HepG2 (cell line): ENCODE data around the gene ZNF638. TPM values are rescaled to one million over a fixed set of nuclear protein-coding genes. Genes with fewer than 3 reads are reported as not detected.
A peak's percentile ranks its signal among the peaks of the same experiment; 100 is the strongest.

Source experiments
- BRCA1 ChIP-seq: sonication (generic); formaldehyde crosslinking; IDR thresholded peaks from 2 replicates; pipeline ENCODE4 v1.4.0; 2020; ENCODE audit warnings: missing genetic modification reagents
- FOXA3 ChIP-seq: IDR thresholded peaks from 2 replicates; pipeline ENCODE4 v1.6.1; 2016; ENCODE audit warnings: missing genetic modification reagents, missing compliant biosample characterization
- HES4 ChIP-seq: sonication (generic); formaldehyde crosslinking; IDR thresholded peaks from 2 replicates; pipeline ENCODE4 v1.9.0; 2021; ENCODE audit warnings: mild to moderate bottlenecking, missing genetic modification reagents, borderline replicate concordance
- HNRNPK ChIP-seq: fragments of 200-400 bp; formaldehyde crosslinking; IDR thresholded peaks from 2 replicates; pipeline ENCODE4 v1.6.1; 2018; ENCODE audit warnings: low read length, low read depth, moderate library complexity, mild to moderate bottlenecking; ENCODE audit not compliant: poor library complexity, severe bottlenecking
- MAFF ChIP-seq: IDR thresholded peaks from 2 replicates; pipeline ENCODE4 v1.6.1; 2011; ENCODE audit warnings: low read depth, low read length, improper control_type of control experiment
- SIN3B ChIP-seq: fragments of 150-350 bp; IDR thresholded peaks from 2 replicates; pipeline ENCODE4 v1.6.1; 2014; ENCODE audit warnings: low read length
- SNAPC2 ChIP-seq: sonication (generic); formaldehyde crosslinking; IDR thresholded peaks from 2 replicates; pipeline ENCODE4 v1.8.1; 2022; ENCODE audit warnings: mild to moderate bottlenecking, missing genetic modification reagents
- ZFP36L1 ChIP-seq: sonication (generic); formaldehyde crosslinking; IDR thresholded peaks from 2 replicates; pipeline ENCODE4 v1.8.0; 2022; ENCODE audit warnings: mild to moderate bottlenecking, missing genetic modification reagents, moderate library complexity
- ZNF160 ChIP-seq: sonication (generic); formaldehyde crosslinking; IDR thresholded peaks from 2 replicates; pipeline ENCODE4 v1.8.0; 2022; ENCODE audit warnings: mild to moderate bottlenecking, inconsistent platforms, missing genetic modification reagents
- ZNF547 ChIP-seq: sonication (generic); formaldehyde crosslinking; IDR thresholded peaks from 2 replicates; pipeline ENCODE4 v1.5.1; 2020; ENCODE audit warnings: mild to moderate bottlenecking, missing genetic modification reagents
- ZNF790 ChIP-seq: sonication (generic); formaldehyde crosslinking; IDR thresholded peaks from 2 replicates; pipeline ENCODE4 v1.8.0; 2022; ENCODE audit warnings: missing genetic modification reagents, mild to moderate bottlenecking, borderline replicate concordance
- polyA plus RNA-seq, 8 experiments: library from polyadenylated mRNA; depleted of rRNA in 3 of 8; stranded (reverse) in 7 of 8; unstranded in 1 of 8; fragments of >200 nt; fragmentation: Illumina TruSeq in 4 of 8; extraction: Trizol in 4 of 8; gene quantifications; 2 replicates each; pipeline versions ENCODE4 v1.2.1 to v1.2.3, GENCODE V29; 2011 to 2016; ENCODE audit warnings: low read depth in 4 of 8, missing spikeins in 1 of 8, mixed read lengths in 1 of 8; ENCODE audit not compliant: insufficient read depth in 1 of 8
- total RNA-seq, 5 experiments: library from RNA; depleted of rRNA; stranded (reverse); fragments of >200 nt; fragmentation: Illumina TruSeq; extraction: Trizol; gene quantifications; 2 replicates each; pipeline ENCODE4 v1.2.3, GENCODE V29; 2016; ENCODE audit warnings: low read depth in 1 of 5
- TF ChIP-seq, protein P1 (sequence below): IDR thresholded peaks from 2 replicates; pipeline ENCODE4 v1.6.1; 2016; ENCODE audit warnings: missing compliant biosample characterization, missing genetic modification reagents, borderline replicate concordance
- TF ChIP-seq, protein P2 (sequence below): sonication (generic); formaldehyde crosslinking; IDR thresholded peaks from 2 replicates; pipeline ENCODE4 v1.8.0; 2022; ENCODE audit warnings: missing genetic modification reagents, mild to moderate bottlenecking, inconsistent platforms, borderline replicate concordance
- TF ChIP-seq, protein P3 (sequence below), 2 experiments: fragments of 450-650 bp in 1 of 2; sonication (generic) in 1 of 2; formaldehyde crosslinking in 1 of 2; IDR thresholded peaks; 2 replicates each; pipeline versions ENCODE4 v1.6.1 to v1.8.0; 2016 to 2022; ENCODE audit warnings: antibody characterized with exemption in 1 of 2, mild to moderate bottlenecking in 1 of 2, missing genetic modification reagents in 1 of 2
- TF ChIP-seq, protein P4 (sequence below): sonication (generic); formaldehyde crosslinking; IDR thresholded peaks from 2 replicates; pipeline ENCODE4 v1.5.1; 2020; ENCODE audit warnings: mild to moderate bottlenecking, missing genetic modification reagents, moderate library complexity

The ZNF638 gene
- total and polyA plus RNA-seq, 2 of the 13 experiments (the other 11 are each of a cell fraction or from before 2014, with no cell fraction given) = 92.7 to 144 TPM

DNA sequence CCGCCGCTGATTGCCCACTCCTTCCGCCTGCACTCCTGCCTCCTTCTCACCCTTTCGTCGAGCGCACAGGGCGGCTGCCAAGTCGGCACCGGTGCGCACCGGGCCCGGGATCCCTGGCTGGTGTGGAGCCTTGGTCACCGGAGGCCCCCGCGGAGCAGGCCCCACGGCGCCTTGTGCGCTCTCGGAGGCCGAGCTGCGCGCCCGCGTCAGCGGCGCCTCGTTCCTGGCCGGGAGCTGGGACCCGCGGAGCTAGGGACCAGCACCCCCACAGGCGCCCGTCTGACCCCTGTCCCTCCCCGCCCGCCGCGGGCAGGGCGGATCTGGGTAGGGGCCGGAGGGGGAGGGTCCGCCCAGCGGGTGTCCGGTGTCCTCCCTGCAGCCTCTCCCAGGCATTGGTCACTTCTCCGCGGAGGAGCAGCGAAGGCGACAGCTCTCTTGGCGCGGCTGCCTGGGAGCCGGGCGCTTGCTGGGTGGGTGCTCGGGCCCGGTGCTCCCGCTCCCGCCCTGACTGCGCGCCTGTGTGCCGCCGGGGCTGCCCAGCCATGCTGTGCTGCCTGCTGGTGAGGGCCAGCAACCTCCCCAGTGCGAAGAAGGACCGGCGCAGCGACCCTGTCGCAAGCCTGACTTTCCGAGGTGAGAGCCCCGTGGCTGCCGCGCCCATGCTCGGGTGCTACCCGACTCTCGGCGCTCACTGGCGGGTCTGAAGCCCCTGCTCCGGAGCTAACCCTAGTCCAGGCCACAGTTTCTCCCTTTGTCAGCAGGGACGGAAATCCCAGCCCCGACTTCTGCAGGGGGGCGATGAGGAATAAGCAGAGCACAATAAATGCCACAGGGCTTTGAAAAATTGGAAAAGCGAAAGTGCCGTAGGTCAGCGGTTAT, 135.0 kb downstream of the ZNF638 start (continued):
- TF ChIP-seq HES4 (no peak), BRCA1 (no peak), ZNF547 (CRISPR knock-in tag) (no peak), FOXA3 (no peak), ZFP36L1 (CRISPR knock-in tag) (no peak), ZNF790 (CRISPR knock-in tag) (no peak), HNRNPK (peak; percentile 27), SIN3B (no peak), ZNF160 (0 out of 2 replicates have a peak, but pooled peaks have one; percentile 43), SNAPC2 (no peak), MAFF (0 out of 2 replicates have a peak, but pooled peaks have one; percentile 11)
- TF ChIP-seq, protein P1, sequence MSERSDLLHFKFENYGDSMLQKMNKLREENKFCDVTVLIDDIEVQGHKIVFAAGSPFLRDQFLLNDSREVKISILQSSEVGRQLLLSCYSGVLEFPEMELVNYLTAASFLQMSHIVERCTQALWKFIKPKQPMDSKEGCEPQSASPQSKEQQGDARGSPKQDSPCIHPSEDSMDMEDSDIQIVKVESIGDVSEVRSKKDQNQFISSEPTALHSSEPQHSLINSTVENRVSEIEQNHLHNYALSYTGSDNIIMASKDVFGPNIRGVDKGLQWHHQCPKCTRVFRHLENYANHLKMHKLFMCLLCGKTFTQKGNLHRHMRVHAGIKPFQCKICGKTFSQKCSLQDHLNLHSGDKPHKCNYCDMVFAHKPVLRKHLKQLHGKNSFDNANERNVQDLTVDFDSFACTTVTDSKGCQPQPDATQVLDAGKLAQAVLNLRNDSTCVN = no peak
- TF ChIP-seq, protein P2, sequence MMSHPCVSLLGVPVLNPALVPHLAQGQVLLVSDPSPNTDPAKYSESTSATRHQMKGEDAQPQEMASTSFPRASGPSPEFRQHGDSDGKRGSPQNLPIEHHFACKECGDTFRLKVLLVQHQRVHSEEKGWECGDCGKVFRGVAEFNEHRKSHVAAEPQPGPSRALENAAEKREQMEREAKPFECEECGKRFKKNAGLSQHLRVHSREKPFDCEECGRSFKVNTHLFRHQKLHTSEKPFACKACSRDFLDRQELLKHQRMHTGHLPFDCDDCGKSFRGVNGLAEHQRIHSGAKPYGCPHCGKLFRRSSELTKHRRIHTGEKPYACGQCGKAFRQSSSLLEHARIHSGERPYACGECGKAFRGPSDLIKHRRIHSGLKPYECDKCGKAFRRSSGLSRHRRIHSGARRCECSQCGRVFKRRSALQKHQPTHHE = no peak
- TF ChIP-seq, protein P3, sequence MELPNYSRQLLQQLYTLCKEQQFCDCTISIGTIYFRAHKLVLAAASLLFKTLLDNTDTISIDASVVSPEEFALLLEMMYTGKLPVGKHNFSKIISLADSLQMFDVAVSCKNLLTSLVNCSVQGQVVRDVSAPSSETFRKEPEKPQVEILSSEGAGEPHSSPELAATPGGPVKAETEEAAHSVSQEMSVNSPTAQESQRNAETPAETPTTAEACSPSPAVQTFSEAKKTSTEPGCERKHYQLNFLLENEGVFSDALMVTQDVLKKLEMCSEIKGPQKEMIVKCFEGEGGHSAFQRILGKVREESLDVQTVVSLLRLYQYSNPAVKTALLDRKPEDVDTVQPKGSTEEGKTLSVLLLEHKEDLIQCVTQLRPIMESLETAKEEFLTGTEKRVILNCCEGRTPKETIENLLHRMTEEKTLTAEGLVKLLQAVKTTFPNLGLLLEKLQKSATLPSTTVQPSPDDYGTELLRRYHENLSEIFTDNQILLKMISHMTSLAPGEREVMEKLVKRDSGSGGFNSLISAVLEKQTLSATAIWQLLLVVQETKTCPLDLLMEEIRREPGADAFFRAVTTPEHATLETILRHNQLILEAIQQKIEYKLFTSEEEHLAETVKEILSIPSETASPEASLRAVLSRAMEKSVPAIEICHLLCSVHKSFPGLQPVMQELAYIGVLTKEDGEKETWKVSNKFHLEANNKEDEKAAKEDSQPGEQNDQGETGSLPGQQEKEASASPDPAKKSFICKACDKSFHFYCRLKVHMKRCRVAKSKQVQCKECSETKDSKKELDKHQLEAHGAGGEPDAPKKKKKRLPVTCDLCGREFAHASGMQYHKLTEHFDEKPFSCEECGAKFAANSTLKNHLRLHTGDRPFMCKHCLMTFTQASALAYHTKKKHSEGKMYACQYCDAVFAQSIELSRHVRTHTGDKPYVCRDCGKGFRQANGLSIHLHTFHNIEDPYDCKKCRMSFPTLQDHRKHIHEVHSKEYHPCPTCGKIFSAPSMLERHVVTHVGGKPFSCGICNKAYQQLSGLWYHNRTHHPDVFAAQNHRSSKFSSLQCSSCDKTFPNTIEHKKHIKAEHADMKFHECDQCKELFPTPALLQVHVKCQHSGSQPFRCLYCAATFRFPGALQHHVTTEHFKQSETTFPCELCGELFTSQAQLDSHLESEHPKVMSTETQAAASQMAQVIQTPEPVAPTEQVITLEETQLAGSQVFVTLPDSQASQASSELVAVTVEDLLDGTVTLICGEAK (IDR thresholded peaks at IDR 0.05) = no peak
- TF ChIP-seq, protein P3 (CRISPR knock-in tag; IDR thresholded peaks at IDR 0.05) = no peak
- TF ChIP-seq, protein P4, sequence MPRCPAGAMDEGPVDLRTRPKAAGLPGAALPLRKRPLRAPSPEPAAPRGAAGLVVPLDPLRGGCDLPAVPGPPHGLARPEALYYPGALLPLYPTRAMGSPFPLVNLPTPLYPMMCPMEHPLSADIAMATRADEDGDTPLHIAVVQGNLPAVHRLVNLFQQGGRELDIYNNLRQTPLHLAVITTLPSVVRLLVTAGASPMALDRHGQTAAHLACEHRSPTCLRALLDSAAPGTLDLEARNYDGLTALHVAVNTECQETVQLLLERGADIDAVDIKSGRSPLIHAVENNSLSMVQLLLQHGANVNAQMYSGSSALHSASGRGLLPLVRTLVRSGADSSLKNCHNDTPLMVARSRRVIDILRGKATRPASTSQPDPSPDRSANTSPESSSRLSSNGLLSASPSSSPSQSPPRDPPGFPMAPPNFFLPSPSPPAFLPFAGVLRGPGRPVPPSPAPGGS = peak; percentile 34; the same call in 1 of the 2 replicates
